ENCODE measurements around the gene ANKH.

ANKH gene

DNA sequence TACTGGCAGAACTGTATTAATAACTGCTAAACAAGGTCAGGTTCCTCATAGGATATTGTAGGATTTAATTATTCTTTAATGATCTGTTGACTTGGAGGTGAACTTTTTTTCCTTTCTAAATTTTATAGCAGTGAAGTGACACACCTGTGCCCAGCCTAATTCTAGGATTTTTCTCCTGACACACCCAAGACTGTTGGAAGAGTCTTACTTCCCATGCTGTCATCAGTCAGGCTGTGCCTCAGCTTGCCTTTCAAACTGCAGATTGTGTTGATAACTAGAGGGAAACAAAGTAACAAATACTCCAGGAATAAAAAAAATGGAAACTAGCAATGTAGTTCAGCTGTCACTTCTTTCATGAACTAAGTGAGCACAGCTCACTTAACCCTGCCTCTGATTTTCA, 185.1 kb downstream of the ANKH start:
- no peaks in the 10 kb centered on the region for H4K20me1 ChIP-seq (ENCODE audit: insufficient read depth)
- TF ChIP-seq CTCF (conservative IDR thresholded peaks at IDR 0.05; ENCODE audit: low read depth, low read length) = no peak

DNA sequence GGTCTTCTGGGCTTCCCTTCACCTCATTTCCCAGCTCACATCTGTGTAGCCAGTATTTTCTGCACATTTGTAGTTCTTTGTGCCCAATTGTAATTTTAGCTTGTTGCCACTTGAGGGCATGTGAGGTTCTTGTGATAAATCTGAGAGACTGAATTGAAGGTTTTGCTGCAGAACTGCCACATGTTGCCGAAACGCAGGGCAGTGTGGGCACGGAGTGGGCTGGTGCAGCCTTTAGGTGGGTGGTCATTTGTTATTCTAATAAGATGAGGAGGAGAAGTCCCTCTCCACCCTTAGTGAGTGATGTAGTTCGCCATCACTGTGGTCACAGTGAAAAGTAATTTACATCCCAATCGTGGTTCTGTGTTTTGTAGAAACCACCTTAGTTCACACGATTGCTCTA, 185.8 kb downstream of the ANKH start:
- H3K4me3 ChIP-seq (IDR thresholded peaks at IDR 0.05; ENCODE audit: insufficient read depth, low read depth, low read length) = no peak overlapping the region
- no peak overlapping the region for H3K4me2 ChIP-seq
- H4K20me1 ChIP-seq (ENCODE audit: insufficient read depth) = no peaks in the 10 kb centered on the region
- no peaks in the 10 kb centered on the region for H3K27me3 ChIP-seq (ENCODE audit: insufficient read depth, low read depth)
- H2AFZ ChIP-seq (ENCODE audit: low read depth) = no peak overlapping the region
- H3K9ac ChIP-seq = no peak overlapping the region
- peaks cover 24% of the 10 kb centered on the region; the same call in 1 of the 2 replicates for H3K36me3 ChIP-seq (ENCODE audit: insufficient read depth)
- H3K4me1 ChIP-seq (ENCODE audit: low read depth, poor library complexity, severe bottlenecking) = peaks cover 11% of the 10 kb centered on the region
- H3K79me2 ChIP-seq (ENCODE audit: insufficient read depth, low read depth) = no peaks in the 10 kb centered on the region
- TF ChIP-seq CTCF (conservative IDR thresholded peaks at IDR 0.05; ENCODE audit: low read depth, low read length) = peak; percentile 94
- no peak overlapping the region for H3K27ac ChIP-seq

More for the DNA sequence above, 185.1 kb downstream of the ANKH start:
- H3K4me2 ChIP-seq = no peak overlapping the region
- H3K36me3 ChIP-seq (ENCODE audit: insufficient read depth) = peaks cover 25% of the 10 kb centered on the region; the same call in 1 of the 2 replicates
- H3K27me3 ChIP-seq (ENCODE audit: insufficient read depth, low read depth) = no peaks in the 10 kb centered on the region
- no peaks in the 10 kb centered on the region for H3K79me2 ChIP-seq (ENCODE audit: insufficient read depth, low read depth)
- H3K4me3 ChIP-seq (IDR thresholded peaks at IDR 0.05; ENCODE audit: insufficient read depth, low read depth, low read length) = no peak overlapping the region
- H3K27ac ChIP-seq = no peak overlapping the region
- H3K4me1 ChIP-seq (ENCODE audit: low read depth, poor library complexity, severe bottlenecking) = peaks cover 11% of the 10 kb centered on the region
- no peak overlapping the region for H3K9ac ChIP-seq
- H2AFZ ChIP-seq (ENCODE audit: low read depth) = no peak overlapping the region

DNA sequence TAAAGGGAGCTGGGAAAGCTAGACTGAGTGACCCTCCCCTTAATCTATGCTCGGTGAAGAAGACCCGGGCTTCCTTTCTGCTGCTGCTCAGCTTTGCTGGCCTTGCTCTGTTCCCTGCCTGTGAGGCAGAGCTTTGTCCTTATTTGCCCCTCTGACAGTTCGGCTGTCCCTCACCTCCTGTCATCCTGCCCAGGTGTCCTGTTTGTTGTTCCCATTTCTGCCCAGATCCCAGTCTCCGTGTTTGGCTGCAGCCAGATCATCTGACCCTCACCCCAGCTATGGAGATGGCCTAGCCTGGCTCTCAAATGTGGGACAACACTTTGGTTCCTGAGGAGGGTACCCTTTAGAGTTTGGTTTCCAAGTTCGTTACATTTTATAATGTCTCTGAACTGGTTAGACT, 186.8 kb downstream of the ANKH start:
- H3K79me2 ChIP-seq (ENCODE audit: insufficient read depth, low read depth) = no peaks in the 10 kb centered on the region; the same call in 1 of the 2 replicates
- H3K27me3 ChIP-seq (ENCODE audit: insufficient read depth, low read depth) = no peaks in the 10 kb centered on the region
- H3K36me3 ChIP-seq (ENCODE audit: insufficient read depth) = peaks cover 16% of the 10 kb centered on the region; the same call in 1 of the 2 replicates
- no peak overlapping the region for H3K4me3 ChIP-seq (IDR thresholded peaks at IDR 0.05; ENCODE audit: insufficient read depth, low read depth, low read length)
- no peak overlapping the region for H3K27ac ChIP-seq
- no peak overlapping the region for H3K9ac ChIP-seq
- H3K4me2 ChIP-seq = no peak overlapping the region
- no peaks in the 10 kb centered on the region for H4K20me1 ChIP-seq (ENCODE audit: insufficient read depth)
- no peak for TF ChIP-seq CTCF (conservative IDR thresholded peaks at IDR 0.05; ENCODE audit: low read depth, low read length)
- H3K4me1 ChIP-seq (ENCODE audit: low read depth, poor library complexity, severe bottlenecking) = peaks cover 11% of the 10 kb centered on the region
- no peak overlapping the region for H2AFZ ChIP-seq (ENCODE audit: low read depth)

DNA sequence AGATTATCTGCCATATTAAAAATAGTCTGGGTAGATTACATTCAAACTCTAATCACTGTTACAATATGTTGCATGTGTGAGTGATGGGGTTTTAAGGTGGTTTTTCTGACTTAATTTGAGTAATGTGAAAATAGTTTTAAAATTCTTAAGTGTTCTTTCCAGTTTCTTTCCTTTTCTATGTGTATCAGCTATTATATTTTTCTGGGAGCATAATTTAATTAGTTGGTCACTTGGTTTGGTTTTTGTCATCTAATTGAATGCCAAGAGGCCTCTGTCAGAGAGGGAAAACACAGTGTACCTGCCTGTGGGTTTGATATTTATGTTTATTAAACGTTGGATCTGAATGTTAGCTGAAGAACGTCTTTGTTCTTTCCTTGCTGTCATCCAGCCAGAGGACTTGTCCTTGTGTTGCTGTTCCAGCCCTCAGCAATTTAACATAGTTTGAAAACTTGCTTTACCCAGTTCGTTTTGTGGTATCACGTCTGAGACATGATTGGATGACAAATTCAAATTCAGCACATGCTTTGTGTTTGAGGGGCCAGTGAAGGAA, 187.6 kb downstream of the ANKH start:
- Histone ChIP-seq H3K27me3 (ENCODE audit: insufficient read depth, low read depth) (no peaks in the 10 kb centered on the region), H3K4me2 (no peak overlapping the region), H3K27ac (no peak overlapping the region), H3K36me3 (ENCODE audit: insufficient read depth) (peaks cover 8% of the 10 kb centered on the region; the same call in 1 of the 2 replicates), H4K20me1 (ENCODE audit: insufficient read depth) (no peaks in the 10 kb centered on the region), H3K4me3 (IDR thresholded peaks at IDR 0.05; ENCODE audit: insufficient read depth, low read depth, low read length) (no peak overlapping the region), H3K79me2 (ENCODE audit: insufficient read depth, low read depth) (no peaks in the 10 kb centered on the region; the same call in 1 of the 2 replicates), H2AFZ (ENCODE audit: low read depth) (no peak overlapping the region), H3K4me1 (ENCODE audit: low read depth, poor library complexity, severe bottlenecking) (peaks cover 11% of the 10 kb centered on the region), H3K9ac (no peak overlapping the region)
- no peak for TF ChIP-seq CTCF (conservative IDR thresholded peaks at IDR 0.05; ENCODE audit: low read depth, low read length)

Measured in KMS-11 (cell line).